Neural cell (in vitro differentiated cells): ENCODE results near the gene BORCS5. TPM values are rescaled to one million over a fixed set of nuclear protein-coding genes. Genes with fewer than 3 reads are reported as not detected.

ENCODE experiments used
- H2AFZ ChIP-seq: fragments of 200-600, 300-800 bp; sonication (generic), shearing (Covaris generic); 2 replicates; pipeline ENCODE4 v1.6.0; 2014; ENCODE audit warnings: low read depth, mild to moderate bottlenecking, antibody characterized with exemption, low read length, moderate library complexity
- H3F3A ChIP-seq: fragments of 200-600 bp; shearing (Covaris generic); 2 replicates; pipeline ENCODE4 v1.6.1; 2016; ENCODE audit warnings: mild to moderate bottlenecking, moderate library complexity, mixed read lengths, antibody characterized with exemption, low read length; ENCODE audit not compliant: insufficient read depth, poor library complexity, severe bottlenecking
- H3K27ac ChIP-seq: fragments of 200-600, 300-800 bp; sonication (generic), shearing (Covaris generic); 2 replicates; pipeline ENCODE4 v1.5.1; 2014; ENCODE audit warnings: mild to moderate bottlenecking, low read length, moderate library complexity
- H3K27me3 ChIP-seq: fragments of 300-800, 200-600 bp; sonication (generic), shearing (Covaris generic); 2 replicates; pipeline ENCODE4 v1.6.0; 2014; ENCODE audit warnings: mild to moderate bottlenecking, low read depth, low read length, moderate library complexity; ENCODE audit not compliant: insufficient read depth
- H3K36me3 ChIP-seq: fragments of 300-800, 200-600 bp; sonication (generic), shearing (Covaris generic); 2 replicates; pipeline ENCODE4 v1.5.1; 2014; ENCODE audit warnings: mild to moderate bottlenecking, antibody characterized with exemption, low read length, moderate library complexity; ENCODE audit not compliant: insufficient read depth
- H3K4me2 ChIP-seq: fragments of 300-800, 200-600 bp; sonication (generic), shearing (Covaris generic); 2 replicates; pipeline ENCODE4 v1.6.0; 2014; ENCODE audit warnings: mild to moderate bottlenecking, low read length
- H3K4me3 ChIP-seq: fragments of 300-800, 200-600 bp; sonication (generic), shearing (Covaris generic); 2 replicates; pipeline ENCODE4 v1.5.1; 2014; ENCODE audit warnings: mild to moderate bottlenecking, low read length, moderate library complexity
- H3K79me2 ChIP-seq: fragments of 200-600 bp; shearing (Covaris generic); replicated peaks from 2 replicates; pipeline ENCODE4 v1.6.0; 2014; ENCODE audit warnings: mild to moderate bottlenecking, low read length, moderate library complexity; ENCODE audit not compliant: insufficient read depth
- H3K9ac ChIP-seq: fragments of 300-800, 200-600 bp; sonication (generic), shearing (Covaris generic); 2 replicates; pipeline ENCODE4 v1.6.1; 2016; ENCODE audit warnings: mild to moderate bottlenecking, low read length, mixed read lengths
- H3K9me2 ChIP-seq: fragments of 200-600 bp; shearing (Covaris generic); 2 replicates; pipeline ENCODE4 v1.6.1; 2016; ENCODE audit warnings: mild to moderate bottlenecking, low read length, mixed read lengths; ENCODE audit not compliant: insufficient read depth
- H3K9me3 ChIP-seq: fragments of 200-600, 300-800 bp; sonication (generic), shearing (Covaris generic); 2 replicates; pipeline ENCODE4 v1.6.1; 2016; ENCODE audit warnings: mild to moderate bottlenecking, mixed run types, low read length, moderate library complexity, mixed read lengths
- H4K20me1 ChIP-seq: fragments of 200-600 bp; shearing (Covaris generic); 2 replicates; pipeline ENCODE4 v1.6.1; 2016; ENCODE audit warnings: mild to moderate bottlenecking, mixed run types; ENCODE audit not compliant: insufficient read depth
- EP300 ChIP-seq: fragments of 450-650 bp; conservative IDR thresholded peaks from 2 replicates; pipeline ENCODE4 v1.6.1; 2014; ENCODE audit warnings: antibody characterized with exemption, mild to moderate bottlenecking, moderate library complexity; ENCODE audit not compliant: poor library complexity, severe bottlenecking
- EZH2 ChIP-seq: fragments of 200-600, 300-800 bp; shearing (Covaris generic), sonication (generic); IDR thresholded peaks from 2 replicates; pipeline ENCODE4 v1.6.1; 2014; ENCODE audit warnings: antibody characterized with exemption, low read length, borderline replicate concordance, mild to moderate bottlenecking; ENCODE audit not compliant: insufficient read depth, poor library complexity, severe bottlenecking
- MXI1 ChIP-seq: fragments of 450-650 bp; conservative IDR thresholded peaks from 2 replicates; pipeline ENCODE4 v1.6.1; 2014; ENCODE audit warnings: antibody characterized with exemption, mild to moderate bottlenecking; ENCODE audit not compliant: poor library complexity, severe bottlenecking
- POLR2AphosphoS5 ChIP-seq: IDR thresholded peaks from 2 replicates; pipeline ENCODE4 v1.6.1; 2012
- RAD21 ChIP-seq: fragments of 450-650 bp; conservative IDR thresholded peaks from 2 replicates; pipeline ENCODE4 v1.6.1; 2014; ENCODE audit warnings: antibody characterized with exemption, mild to moderate bottlenecking, moderate library complexity
- REST ChIP-seq: IDR thresholded peaks from 2 replicates; pipeline ENCODE4 v1.6.1; 2012; ENCODE audit warnings: borderline replicate concordance
- SMC3 ChIP-seq: fragments of 450-650 bp; conservative IDR thresholded peaks from 2 replicates; pipeline ENCODE4 v1.6.1; 2014; ENCODE audit warnings: antibody characterized with exemption, mild to moderate bottlenecking, moderate library complexity; ENCODE audit not compliant: poor library complexity
- TAF1 ChIP-seq: IDR thresholded peaks from 2 replicates; pipeline ENCODE4 v1.6.1; 2012; ENCODE audit warnings: low read depth
- polyA plus RNA-seq: library from polyadenylated mRNA; depleted of rRNA; stranded (reverse); fragments of >200 nt; gene quantifications from 2 replicates; pipeline ENCODE4 v1.2.3, GENCODE V29; 2014
- TF ChIP-seq, protein P1 (sequence below): fragments of 450-650 bp; IDR thresholded peaks from 2 replicates; pipeline ENCODE4 v1.5.1; 2014; ENCODE audit warnings: antibody characterized with exemption, mild to moderate bottlenecking, moderate library complexity; ENCODE audit not compliant: poor library complexity, severe bottlenecking

Gene BORCS5
- polyA plus RNA-seq, 1 donor from 2014 or later, result 14.2 TPM

DNA sequence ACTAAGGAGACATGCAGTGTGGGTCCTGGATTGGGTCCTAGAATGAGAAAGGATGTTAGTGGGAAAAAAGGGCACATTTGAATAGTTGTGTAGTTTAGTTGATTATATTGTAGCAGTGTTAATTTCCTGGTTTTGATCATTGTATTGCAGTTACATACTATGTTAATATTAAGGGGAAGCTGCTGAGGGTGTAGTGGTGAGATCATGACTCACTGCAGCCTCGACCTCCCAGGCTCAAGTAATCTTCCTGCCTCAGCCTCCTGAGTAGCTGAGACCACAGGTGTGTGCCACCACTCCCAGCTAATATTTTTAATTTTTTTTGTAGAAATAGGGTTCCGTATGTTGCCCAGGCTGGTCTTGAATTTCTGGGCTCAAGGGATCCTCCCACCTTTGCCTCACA, 21.7 kb downstream of the BORCS5 start:
- H3K9me3 ChIP-seq, result no peaks in the 10 kb centered on the region
- no peak overlapping the region for H3K9ac ChIP-seq
- H3K27ac ChIP-seq, result no peak overlapping the region
- no peaks in the 10 kb centered on the region for H4K20me1 ChIP-seq
- H3K79me2 ChIP-seq, result no peaks in the 10 kb centered on the region
- no peaks in the 10 kb centered on the region for H3F3A ChIP-seq
- no peak overlapping the region for H3K4me2 ChIP-seq
- TF ChIP-seq, protein P1, sequence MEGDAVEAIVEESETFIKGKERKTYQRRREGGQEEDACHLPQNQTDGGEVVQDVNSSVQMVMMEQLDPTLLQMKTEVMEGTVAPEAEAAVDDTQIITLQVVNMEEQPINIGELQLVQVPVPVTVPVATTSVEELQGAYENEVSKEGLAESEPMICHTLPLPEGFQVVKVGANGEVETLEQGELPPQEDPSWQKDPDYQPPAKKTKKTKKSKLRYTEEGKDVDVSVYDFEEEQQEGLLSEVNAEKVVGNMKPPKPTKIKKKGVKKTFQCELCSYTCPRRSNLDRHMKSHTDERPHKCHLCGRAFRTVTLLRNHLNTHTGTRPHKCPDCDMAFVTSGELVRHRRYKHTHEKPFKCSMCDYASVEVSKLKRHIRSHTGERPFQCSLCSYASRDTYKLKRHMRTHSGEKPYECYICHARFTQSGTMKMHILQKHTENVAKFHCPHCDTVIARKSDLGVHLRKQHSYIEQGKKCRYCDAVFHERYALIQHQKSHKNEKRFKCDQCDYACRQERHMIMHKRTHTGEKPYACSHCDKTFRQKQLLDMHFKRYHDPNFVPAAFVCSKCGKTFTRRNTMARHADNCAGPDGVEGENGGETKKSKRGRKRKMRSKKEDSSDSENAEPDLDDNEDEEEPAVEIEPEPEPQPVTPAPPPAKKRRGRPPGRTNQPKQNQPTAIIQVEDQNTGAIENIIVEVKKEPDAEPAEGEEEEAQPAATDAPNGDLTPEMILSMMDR, result no peak
- TF ChIP-seq TAF1, result no peak
- TF ChIP-seq EZH2, result no peak
- TF ChIP-seq REST, result no peak
- no peak for TF ChIP-seq MXI1
- H3K4me3 ChIP-seq, result no peak overlapping the region
- no peaks in the 10 kb centered on the region for H3K27me3 ChIP-seq
- no peaks in the 10 kb centered on the region for H3K36me3 ChIP-seq
- no peaks in the 10 kb centered on the region for H3K9me2 ChIP-seq
- H2AFZ ChIP-seq, result no peak overlapping the region

DNA sequence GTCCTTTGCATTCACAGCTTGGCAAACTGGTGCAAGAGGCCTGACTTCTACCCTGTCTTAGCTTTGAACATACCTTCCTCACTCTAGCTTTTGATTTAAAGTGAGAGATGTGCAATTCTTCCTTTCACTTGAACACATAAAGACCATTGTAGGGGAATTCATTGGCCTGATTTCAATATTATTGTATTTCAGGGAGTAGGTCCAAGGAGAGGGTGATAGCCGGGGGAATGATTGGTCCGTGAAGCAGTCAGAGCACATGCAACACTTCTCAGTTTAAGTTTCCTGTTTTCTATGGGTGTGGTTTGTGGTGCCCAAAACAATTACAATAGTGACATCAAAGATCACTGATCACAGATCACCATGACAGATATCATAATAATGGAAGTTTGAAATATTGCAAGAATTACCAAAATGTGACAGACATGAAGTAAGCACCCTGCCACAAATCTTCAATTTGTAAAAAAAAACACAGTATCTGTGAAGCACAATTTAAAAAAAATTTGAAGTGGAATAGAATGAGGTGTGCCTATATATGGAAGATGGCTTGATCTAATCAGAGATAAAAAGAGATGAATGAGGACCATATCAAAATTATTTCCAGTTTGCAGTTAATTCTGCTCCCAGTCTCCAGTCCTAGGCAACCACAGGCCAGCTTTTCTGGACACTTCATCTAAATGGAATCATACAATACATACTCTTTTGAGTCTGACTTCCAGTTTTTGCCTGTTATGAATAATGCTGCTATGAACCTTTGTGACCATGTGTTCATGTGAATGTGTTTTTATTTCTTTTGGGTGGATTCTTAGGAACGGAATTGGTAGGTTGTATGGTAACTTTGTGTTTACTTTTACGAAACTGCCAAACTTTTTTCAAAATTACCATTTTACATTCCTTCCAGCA, 23.2 kb downstream of the BORCS5 start:
- no peak for TF ChIP-seq REST
- TF ChIP-seq POLR2AphosphoS5, result no peak
- no peak for TF ChIP-seq EP300
- TF ChIP-seq RAD21, result no peak
- TF ChIP-seq SMC3, result no peak
- no peak for TF ChIP-seq MXI1
- TF ChIP-seq, protein P1, result no peak
- no peak for TF ChIP-seq EZH2
- TF ChIP-seq TAF1, result no peak
- H3K9ac ChIP-seq, result no peak overlapping the region

More for the DNA sequence above, 23.2 kb downstream of the BORCS5 start:
- Histone ChIP-seq H3K9me2 (no peaks in the 10 kb centered on the region), H3K36me3 (no peaks in the 10 kb centered on the region), H3K27ac (no peak overlapping the region), H3K9me3 (no peaks in the 10 kb centered on the region), H3K4me3 (no peak overlapping the region), H3K27me3 (no peaks in the 10 kb centered on the region), H4K20me1 (no peaks in the 10 kb centered on the region), H3K79me2 (no peaks in the 10 kb centered on the region), H3K4me2 (no peak overlapping the region), H2AFZ (no peak overlapping the region), H3F3A (no peaks in the 10 kb centered on the region)
